Calu3 (cell line): ENCODE results near the gene AKIRIN2. TPM values are rescaled to one million over a fixed set of nuclear protein-coding genes. Genes with fewer than 3 reads are reported as not detected.
A peak's percentile ranks its signal among the peaks of the same experiment; 100 is the strongest.

ENCODE experiments used
- BruUV-seq: library from RNA; stranded (reverse); fragments of 400-500 nt; replicated peaks from 2 replicates; lab custom pipeline; 2021; lab: Mats Ljungman, UMichigan
- CTCF ChIA-PET: fragments of 300-600 bp; sonication (Branson Sonifier 250); formaldehyde crosslinking; loops from one replicate; lab custom pipeline; 2022; ENCODE audit warnings: antibody characterized with exemption; lab: Charles Lee
- DNase-seq: peaks from one replicate; pipeline ENCODE4 v3.0.0; 2022
- H3K27ac Mint-ChIP-seq: one replicate; pipeline ENCODE4 v1.8.0; 2022; ENCODE audit warnings: mixed read lengths; ENCODE audit not compliant: unreplicated experiment
- H3K27me3 Mint-ChIP-seq: one replicate; pipeline ENCODE4 v1.8.0; 2022; ENCODE audit warnings: mixed read lengths; ENCODE audit not compliant: unreplicated experiment
- H3K36me3 Mint-ChIP-seq: one replicate; pipeline ENCODE4 v1.8.0; 2022; ENCODE audit warnings: mild to moderate bottlenecking, moderate library complexity, mixed read lengths; ENCODE audit not compliant: insufficient read depth, unreplicated experiment
- H3K4me1 Mint-ChIP-seq: one replicate; pipeline ENCODE4 v1.8.0; 2022; ENCODE audit warnings: mild to moderate bottlenecking, low read depth, mixed read lengths; ENCODE audit not compliant: unreplicated experiment
- H3K4me3 Mint-ChIP-seq: one replicate; pipeline ENCODE4 v1.8.0; 2022; ENCODE audit warnings: mild to moderate bottlenecking, low read depth, moderate library complexity, mixed read lengths; ENCODE audit not compliant: unreplicated experiment
- H3K9me3 Mint-ChIP-seq: one replicate; pipeline ENCODE4 v1.8.0; 2022; ENCODE audit warnings: low read depth, mixed read lengths; ENCODE audit not compliant: unreplicated experiment
- CTCF ChIP-seq: fragments of 200-600 bp; IDR thresholded peaks from one replicate; pipeline ENCODE4 v1.8.0; 2022; ENCODE audit warnings: antibody characterized with exemption; ENCODE audit not compliant: unreplicated experiment
- intact Hi-C: fragments of 100-400 bp; cut with micrococcal nuclease; formaldehyde crosslinking; loops from one replicate; pipeline ENCODE4 v1.10.0; 2022; ENCODE audit not compliant: unreplicated experiment
- total RNA-seq: library from RNA; stranded (reverse); gene quantifications from 2 replicates; pipeline ENCODE4 v1.2.3, GENCODE V29; 2022

Gene AKIRIN2
- total RNA-seq, 1 experiment from 2014 or later: 46.1 TPM

- CTCF ChIA-PET: no interaction called here
- no TSS peak for BruUV-seq
- Mint-ChIP-seq H3K27ac (no peak overlapping the region), H3K36me3 (peaks cover 7% of the 10 kb centered on the region), H3K27me3 (no peaks in the 10 kb centered on the region), H3K9me3 (no peaks in the 10 kb centered on the region), H3K4me1 (peaks cover 7% of the 10 kb centered on the region), H3K4me3 (no peak overlapping the region)
- TF ChIP-seq CTCF: no peak
- DNase-seq: no peak
- intact Hi-C loops: no loop called here
Measured at GRCh38 chr6:87736809-87737540, 34.9 kb upstream of the AKIRIN2 start.

GRCh38 chr6:87731818-87732661, 30.0 kb upstream of the AKIRIN2 start:
- Mint-ChIP-seq H3K27me3 (no peaks in the 10 kb centered on the region), H3K36me3 (peaks cover 10% of the 10 kb centered on the region), H3K27ac (peak overlapping the region; percentile 73), H3K4me3 (no peak overlapping the region), H3K4me1 (peaks cover 23% of the 10 kb centered on the region), H3K9me3 (no peaks in the 10 kb centered on the region)
- intact Hi-C loops: no loop called here
- DNase-seq: peak; percentile 83
- no TSS peak for BruUV-seq
- CTCF ChIA-PET: interaction anchor here (0.8 kb wide), 1 partner anchor 26 kb away, joined by 3 read pairs; no protein-coding TSS in a partner anchor
- TF ChIP-seq CTCF: no peak

- Mint-ChIP-seq H3K36me3 (peaks cover 10% of the 10 kb centered on the region), H3K27me3 (no peaks in the 10 kb centered on the region), H3K4me3 (no peak overlapping the region), H3K4me1 (peaks cover 23% of the 10 kb centered on the region), H3K27ac (no peak overlapping the region), H3K9me3 (no peaks in the 10 kb centered on the region)
- no peak for TF ChIP-seq CTCF
- no TSS peak for BruUV-seq
- DNase-seq: no peak
- intact Hi-C loops: no loop called here
- CTCF ChIA-PET: no interaction called here
Measured at GRCh38 chr6:87731080-87731479, 29.0 kb upstream of the AKIRIN2 start.

GRCh38 chr6:87729965-87730719, 28.1 kb upstream of the AKIRIN2 start:
- CTCF ChIA-PET: no interaction called here
- intact Hi-C loops: no loop called here
- no peak overlapping the region for H3K27ac Mint-ChIP-seq
- TF ChIP-seq CTCF: no peak
- no peaks in the 10 kb centered on the region for H3K9me3 Mint-ChIP-seq
- H3K36me3 Mint-ChIP-seq: peaks cover 10% of the 10 kb centered on the region
- DNase-seq: no peak
- no peak overlapping the region for H3K4me3 Mint-ChIP-seq
- H3K27me3 Mint-ChIP-seq: no peaks in the 10 kb centered on the region
- H3K4me1 Mint-ChIP-seq: peaks cover 23% of the 10 kb centered on the region
- BruUV-seq: no TSS peak
